T-helper 1 cell (primary cell): ENCODE results near the gene SH3BP1.
"Not testable (repeated sequence)": the region's sequence is repeated elsewhere in the genome, so short reads cannot be mapped to it uniquely, and the experiment has no call there.

ENCODE experiments used
- DNase-seq, 5 donors: peaks; one replicate each; pipeline ENCODE4 v3.0.0-alpha.2; 2012 to 2020

SH3BP1 gene

GRCh38 chr22:37680191-37680851 is 40.9 kb downstream of the SH3BP1 start:
- no peak for DNase-seq

- no peak for DNase-seq
Observed at GRCh38 chr22:37681001-37681424, 41.5 kb downstream of the SH3BP1 start.

DNA sequence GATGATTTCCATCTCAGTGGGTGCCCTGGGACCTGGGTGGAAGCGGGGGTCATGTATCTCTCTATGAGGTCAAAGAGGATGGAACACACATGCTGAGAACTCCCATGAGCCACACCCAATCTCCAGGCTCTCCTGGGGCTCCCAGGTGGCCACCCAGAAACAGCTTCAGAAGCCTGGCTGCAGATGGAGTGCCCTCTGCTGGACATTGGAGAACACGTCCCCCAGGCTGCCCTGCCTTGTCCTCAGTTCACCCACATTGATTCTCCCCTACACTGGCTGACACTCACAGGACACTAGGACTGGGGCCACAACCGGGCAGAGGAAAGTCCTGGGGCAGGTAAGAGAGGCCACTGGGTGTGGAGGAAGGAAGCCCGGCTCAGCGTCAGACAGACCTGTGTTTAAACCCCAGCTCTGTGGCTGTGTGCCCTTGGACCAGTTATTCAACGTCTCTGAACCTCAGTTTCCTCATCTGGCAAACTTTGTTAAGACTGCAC is 42.1 kb downstream of the SH3BP1 start:
- peak in 4 of 5 donors; percentile 50 to 76 (median 64) for DNase-seq

- no peak for DNase-seq
Observed at GRCh38 chr22:37684803-37685615, 45.5 kb downstream of the SH3BP1 start.

GRCh38 chr22:37686002-37686982 is 46.8 kb downstream of the SH3BP1 start, which contains the start of gene NOL12:
Gene NOL12, plus strand, starts transcription at chr22:37686343. Its CDS starts 50 bp downstream, at chr22:37686393.
- DNase-seq: peak; percentile 43 to 85 (median 62)

GRCh38 chr22:37690407-37690806 is 50.9 kb downstream of the SH3BP1 start:
- no peak for DNase-seq

DNA sequence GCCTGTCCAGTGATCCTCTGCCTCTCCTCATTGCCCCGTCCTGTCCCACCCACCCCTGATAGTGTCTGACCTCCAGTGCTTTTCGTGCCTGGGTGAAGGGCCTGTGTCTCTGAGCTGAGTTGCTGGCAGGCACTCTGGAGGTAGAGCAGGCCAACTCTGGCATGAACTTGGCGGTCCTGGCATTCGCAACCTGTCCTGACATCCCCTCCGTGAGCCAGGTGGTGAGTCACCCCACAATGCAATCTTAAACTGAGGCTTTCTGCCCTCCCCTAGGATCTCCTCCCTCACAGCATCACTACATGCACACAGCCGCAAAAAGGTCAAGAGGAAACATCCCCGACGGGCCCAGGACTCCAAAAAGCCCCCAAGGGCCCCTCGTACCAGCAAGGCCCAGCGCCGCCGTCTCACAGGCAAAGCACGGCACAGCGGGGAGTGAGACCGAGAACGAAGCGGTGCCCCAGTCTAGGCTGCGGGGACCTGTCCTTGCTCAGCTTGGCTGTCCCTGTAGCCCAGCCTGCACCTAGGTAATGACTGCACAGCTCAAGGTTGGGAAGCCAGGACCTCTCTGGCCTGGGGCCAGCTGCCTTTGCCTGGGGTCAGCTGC is 51.5 kb downstream of the SH3BP1 start:
- no peak for DNase-seq

DNA sequence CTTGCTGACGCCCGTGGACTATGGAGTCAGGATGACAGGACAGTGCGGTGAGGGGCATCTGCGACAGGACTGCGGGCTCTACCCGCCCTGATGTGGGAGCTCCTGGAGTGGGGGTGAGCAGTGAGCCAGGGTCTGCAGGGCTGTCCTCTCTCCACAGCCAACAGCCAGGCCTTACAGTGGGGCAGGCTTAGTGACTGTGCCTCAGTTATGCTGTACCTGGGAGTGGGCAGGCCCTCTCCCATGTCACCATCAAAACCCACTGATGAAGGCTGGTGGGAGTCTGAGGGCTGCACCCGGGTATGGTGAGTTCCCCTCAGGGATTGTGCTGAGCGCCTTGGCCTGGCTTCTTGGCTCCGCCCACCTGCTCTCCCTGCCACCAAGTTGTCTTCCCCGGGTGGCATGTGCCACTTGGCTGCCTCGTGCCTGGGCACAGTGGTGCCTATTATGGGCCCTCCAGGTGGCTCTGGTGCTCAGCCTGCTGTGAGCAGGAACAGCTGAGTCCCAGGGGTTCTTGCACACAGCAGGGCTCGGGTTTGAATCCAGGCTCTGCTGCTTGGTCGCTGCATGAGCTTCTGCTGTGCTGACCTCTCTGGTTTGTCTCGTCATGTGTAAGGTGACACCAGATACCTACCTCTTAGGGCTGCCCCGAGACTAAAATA is 53.3 kb downstream of the SH3BP1 start:
- DNase-seq: no peak

- DNase-seq: not testable (repeated sequence)
Observed at GRCh38 chr22:37694131-37694530, 54.7 kb downstream of the SH3BP1 start.

DNA sequence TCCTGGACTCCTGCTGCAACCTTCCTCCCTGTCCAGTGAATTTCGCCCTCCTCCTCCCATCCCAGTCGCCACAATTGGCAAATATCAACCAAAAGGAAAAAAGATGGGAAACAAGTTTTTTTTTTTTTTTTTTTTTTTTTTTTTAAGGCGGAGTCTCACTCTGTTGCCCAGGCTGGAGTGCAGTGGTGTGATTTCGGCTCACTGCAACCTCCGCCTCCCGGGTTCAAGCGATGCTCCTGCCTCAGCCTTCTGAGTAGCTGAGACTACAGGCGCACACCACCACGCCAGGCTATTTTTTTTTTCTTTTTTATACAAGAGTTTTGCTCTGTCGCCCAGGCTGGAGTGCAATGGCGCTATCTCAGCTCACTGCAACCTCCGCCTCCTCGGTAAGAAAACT is 56.8 kb downstream of the SH3BP1 start:
- not testable (repeated sequence) for DNase-seq

GRCh38 chr22:37696657-37697537 is 57.4 kb downstream of the SH3BP1 start, which contains the start of gene TRIOBP:
Gene TRIOBP, plus strand, starts transcription at chr22:37697048. Its CDS starts 4,318 bp downstream, at chr22:37701366.
- peak; percentile 40 to 80 (median 73) for DNase-seq

GRCh38 chr22:37697538-37697835 is 58.0 kb downstream of the SH3BP1 start:
- no peak for DNase-seq

- no peak for DNase-seq
Observed at GRCh38 chr22:37701141-37701786, 61.8 kb downstream of the SH3BP1 start.

DNA sequence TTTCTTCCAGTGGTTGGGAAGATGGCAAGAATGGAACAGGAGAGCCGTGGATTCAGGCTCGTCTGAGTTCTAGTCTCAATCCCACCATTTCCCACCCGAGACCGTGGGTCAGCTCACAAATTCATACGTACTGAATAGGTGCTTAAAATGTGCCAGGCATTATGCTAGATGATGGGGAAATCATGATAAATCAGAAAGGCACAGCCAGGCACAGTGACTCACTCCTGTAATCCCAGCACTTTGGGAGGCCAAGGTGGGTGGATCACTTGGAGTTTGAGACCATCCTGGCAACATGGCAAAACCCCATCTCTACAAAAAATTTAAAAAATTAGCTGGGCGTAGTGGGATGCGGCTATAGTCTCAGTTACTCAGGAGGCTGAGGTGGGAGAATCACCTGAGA is 64.4 kb downstream of the SH3BP1 start:
- DNase-seq: no peak

GRCh38 chr22:37704645-37705044 is 65.2 kb downstream of the SH3BP1 start:
- DNase-seq: no peak

DNA sequence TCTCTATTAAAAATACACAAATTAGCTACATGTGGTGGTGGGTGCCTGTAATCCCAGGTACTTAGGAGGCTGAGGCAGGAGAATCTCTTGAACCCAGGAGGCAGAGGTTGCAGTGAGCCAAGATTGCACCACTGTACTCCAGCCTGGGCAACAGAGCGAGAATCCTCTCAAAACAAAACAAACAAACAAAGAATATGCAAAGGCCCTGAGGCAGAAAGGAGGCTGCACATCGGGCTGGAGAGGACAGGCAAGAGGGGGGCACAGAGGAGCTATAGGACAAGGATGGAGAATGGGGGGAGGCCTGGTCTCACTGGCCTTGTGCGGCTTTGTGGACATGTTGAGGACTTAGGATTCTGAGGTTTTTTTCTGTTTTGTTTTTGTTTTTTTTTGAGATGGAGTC is 65.7 kb downstream of the SH3BP1 start:
- no peak for DNase-seq
